GM20431 (cell line): ENCODE data around the gene TMTC4.
"Not testable (repeated sequence)": the region's sequence is repeated elsewhere in the genome, so short reads cannot be mapped to it uniquely, and the experiment has no call there.

Source experiments
- in situ Hi-C: fragments of 300-500 bp; cut with MseI, MboI; formaldehyde crosslinking; loops from one replicate; pipeline ENCODE4 v1.15.0; 2020; ENCODE audit warnings: low sequenced_read_pairs; ENCODE audit not compliant: unreplicated experiment

TMTC4 gene

GRCh38 chr13:100636441-100636840, 38.2 kb downstream of the TMTC4 start:
- in situ Hi-C loops, result no loop called here

DNA sequence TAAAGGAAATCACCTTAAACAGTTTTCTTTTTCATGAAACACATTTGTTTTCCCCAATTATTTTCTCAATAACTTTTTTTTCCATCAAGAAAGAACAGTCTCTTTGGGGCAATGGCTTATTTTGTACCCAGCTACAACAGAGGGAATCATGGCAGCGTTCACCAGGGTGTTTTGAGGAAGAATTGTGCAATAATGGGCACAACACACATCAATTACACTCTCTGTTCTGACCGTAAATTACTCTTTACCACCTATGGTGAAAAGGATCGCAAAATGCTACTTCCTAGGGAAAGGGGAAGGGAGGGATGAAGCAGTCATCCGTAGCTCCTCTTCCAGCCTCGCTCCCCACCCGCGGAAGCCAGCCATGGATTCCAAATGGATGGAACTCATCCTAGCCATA, 38.6 kb downstream of the TMTC4 start:
- in situ Hi-C loops, result no loop called here

- in situ Hi-C loops, result no loop called here
Measured at GRCh38 chr13:100634696-100635095, 39.9 kb downstream of the TMTC4 start.

DNA sequence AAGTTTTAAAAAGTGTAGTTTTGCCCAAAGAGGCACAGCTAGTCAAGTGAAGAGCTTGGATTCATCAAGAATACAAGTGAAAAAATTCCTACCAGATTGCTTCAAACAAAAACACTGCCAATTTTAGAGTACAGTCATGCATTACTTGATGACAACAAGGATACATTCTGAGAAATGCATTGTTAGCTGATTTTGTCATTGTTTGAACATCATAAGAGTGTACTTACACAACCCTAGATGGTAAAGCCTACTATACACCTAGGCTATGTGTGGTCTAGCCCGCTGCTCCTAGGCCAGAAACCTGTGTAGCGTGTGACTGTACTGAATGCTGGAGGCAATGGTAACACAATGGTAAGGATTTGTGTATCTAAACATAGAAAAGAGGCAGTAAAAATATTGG, 41.1 kb downstream of the TMTC4 start:
- in situ Hi-C loops, result no loop called here

- in situ Hi-C loops, result no loop called here
Measured at GRCh38 chr13:100630555-100630954, 44.0 kb downstream of the TMTC4 start.

GRCh38 chr13:100627120-100627519, 47.5 kb downstream of the TMTC4 start:
- in situ Hi-C loops, result no loop called here

- in situ Hi-C loops, result no loop called here
Measured at GRCh38 chr13:100625447-100625846, 49.1 kb downstream of the TMTC4 start.

- in situ Hi-C loops, result no loop called here
Measured at GRCh38 chr13:100620792-100621191, 53.8 kb downstream of the TMTC4 start.

DNA sequence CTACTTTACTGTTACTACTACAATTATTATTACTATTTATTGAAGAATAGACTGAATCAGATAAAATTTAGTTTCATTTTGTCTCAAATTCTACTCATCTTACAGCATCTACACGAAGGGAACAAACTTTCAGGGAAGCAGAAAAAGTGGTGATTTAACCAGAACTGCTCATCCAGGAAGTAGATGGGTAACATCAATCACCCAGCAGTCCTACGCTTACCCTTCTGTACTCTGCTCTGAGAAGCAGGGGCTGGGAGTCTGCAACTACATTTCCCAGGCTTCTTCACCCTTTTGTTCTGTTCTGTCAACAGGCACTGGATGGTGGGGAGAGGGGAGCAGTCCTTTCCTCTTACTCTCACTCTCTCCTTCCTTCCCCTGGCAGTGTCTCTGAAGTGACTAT, 54.7 kb downstream of the TMTC4 start:
- in situ Hi-C loops, result no loop called here

GRCh38 chr13:100618897-100619296, 55.7 kb downstream of the TMTC4 start:
- in situ Hi-C loops, result not testable (repeated sequence)

- in situ Hi-C loops, result no loop called here
Measured at GRCh38 chr13:100613031-100613430, 61.6 kb downstream of the TMTC4 start.

GRCh38 chr13:100611678-100612492, 62.7 kb downstream of the TMTC4 start:
- in situ Hi-C loops, result no loop called here

GRCh38 chr13:100610391-100611347, 63.9 kb downstream of the TMTC4 start:
- in situ Hi-C loops, result no loop called here

GRCh38 chr13:100608906-100609305, 65.7 kb downstream of the TMTC4 start:
- in situ Hi-C loops, result no loop called here

DNA sequence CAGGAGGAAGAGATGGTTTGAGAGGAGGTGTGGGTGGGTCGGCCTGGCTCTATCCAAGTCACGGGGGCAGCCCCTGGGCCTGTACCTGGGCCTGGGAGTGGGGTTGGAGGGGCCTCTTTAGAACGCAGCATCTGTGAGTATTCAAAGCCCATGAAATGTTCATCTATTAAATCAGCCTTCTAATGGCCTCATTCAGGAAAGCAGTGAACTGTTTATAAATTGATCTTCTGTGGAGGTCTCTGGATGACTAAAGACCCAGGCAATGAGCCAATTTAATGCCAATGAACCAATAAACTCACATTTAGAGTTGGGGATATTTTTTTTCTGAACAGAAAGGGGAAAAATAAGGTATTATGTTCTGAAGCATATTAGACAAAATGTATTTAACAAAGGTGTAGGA, 66.1 kb downstream of the TMTC4 start:
- in situ Hi-C loops, result no loop called here

- in situ Hi-C loops, result no loop called here
Measured at GRCh38 chr13:100604918-100605710, 69.5 kb downstream of the TMTC4 start.

GRCh38 chr13:100602493-100603111, 72.0 kb downstream of the TMTC4 start:
- in situ Hi-C loops, result no loop called here

DNA sequence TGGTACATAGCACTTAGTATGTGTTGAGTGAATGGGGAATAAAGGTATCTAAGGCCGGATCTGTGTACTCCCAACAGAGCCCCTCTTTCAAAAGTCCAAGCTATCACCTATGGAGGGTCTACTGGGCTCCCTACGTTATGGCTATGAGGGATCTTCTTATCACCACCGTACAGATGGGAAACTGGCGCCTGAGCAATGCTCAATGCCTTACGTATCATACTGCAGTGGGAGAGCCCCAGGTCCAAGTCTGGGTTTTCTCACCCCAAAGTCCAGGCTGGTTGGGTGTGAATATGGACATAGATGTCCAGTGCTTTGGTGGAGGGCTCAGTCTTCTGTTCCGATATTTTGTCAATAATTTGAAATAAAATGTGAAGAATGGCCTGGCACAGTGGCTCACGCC, 72.9 kb downstream of the TMTC4 start:
- in situ Hi-C loops, result no loop called here

GRCh38 chr13:100600915-100601314, 73.7 kb downstream of the TMTC4 start:
- in situ Hi-C loops, result no loop called here

DNA sequence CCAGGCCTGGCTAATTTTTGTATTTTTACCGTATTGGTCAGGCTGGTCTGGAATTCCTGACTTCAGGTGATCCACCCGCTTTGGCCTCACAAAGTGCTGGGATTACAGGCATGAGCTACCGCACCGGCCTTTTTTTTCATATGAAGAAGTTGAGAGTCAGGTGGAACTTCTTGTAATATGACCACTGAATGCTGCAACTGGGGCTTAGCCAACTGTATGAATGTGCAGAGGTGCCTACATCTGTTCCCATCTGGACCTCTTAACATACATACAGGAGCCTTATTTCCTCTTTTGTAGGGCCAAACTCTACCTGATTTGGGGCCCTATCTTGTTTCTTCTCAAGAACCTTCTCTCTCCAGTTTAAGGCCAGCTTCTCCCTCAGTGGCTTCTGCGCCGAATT, 74.1 kb downstream of the TMTC4 start:
- in situ Hi-C loops, result no loop called here
